Thyroid gland (tissue), 4 donors: ENCODE data around the gene SDR42E1. TPM values are rescaled to one million over a fixed set of nuclear protein-coding genes. Genes with fewer than 3 reads are reported as not detected.
A peak's percentile ranks its signal among the peaks of the same experiment; 100 is the strongest.

Source experiments
- DNase-seq, 2 donors: peaks; one replicate each; pipeline ENCODE4 v3.0.0-alpha.2; 2019
- H3K27ac ChIP-seq, 3 donors: fragments of 200-600 bp; sonication (generic); 1 replicate in 2 of 3; 2 replicates in 1 of 3; pipeline ENCODE4 v1.5.1; 2016 to 2019; ENCODE audit warnings: mild to moderate bottlenecking in 1 of 3, moderate library complexity in 1 of 3
- H3K27me3 ChIP-seq: fragments of 200-600 bp; sonication (generic); one replicate; pipeline ENCODE4 v1.5.1; 2019
- H3K36me3 ChIP-seq, 2 donors: fragments of 200-600 bp; sonication (generic); one replicate each; pipeline ENCODE4 v1.5.1; 2016 to 2019
- H3K4me1 ChIP-seq, 2 donors: fragments of 200-600 bp; sonication (generic); one replicate each; pipeline ENCODE4 v1.5.1; 2017 to 2019
- H3K4me3 ChIP-seq, 3 donors: fragments of 200-600 bp; sonication (generic); replicated peaks in 1 of 3; 1 replicate in 2 of 3; 2 replicates in 1 of 3; pipeline ENCODE4 v1.5.1; 2016; ENCODE audit warnings: mild to moderate bottlenecking in 1 of 3
- H3K9me3 ChIP-seq: fragments of 200-600 bp; sonication (generic); one replicate; pipeline ENCODE4 v1.5.1; 2017
- CTCF ChIP-seq, 6 experiments: fragments of 200-600 bp in 3 of 6; fragments of 450-650 bp in 3 of 6; sonication (generic) in 3 of 6; IDR thresholded peaks; one replicate each; pipeline ENCODE4 v1.5.1; 2016 to 2019; ENCODE audit warnings: antibody characterized with exemption in 6 of 6, mild to moderate bottlenecking in 2 of 6, inconsistent platforms in 1 of 6, moderate library complexity in 1 of 6
- POLR2A ChIP-seq, 2 donors: fragments of 450-650 bp; IDR thresholded peaks; one replicate each; pipeline ENCODE4 v1.6.1; 2017; ENCODE audit warnings: antibody characterized with exemption in 2 of 2, mild to moderate bottlenecking in 2 of 2, moderate library complexity in 1 of 2
- WGBS, 2 donors: methylation state at CpG; one replicate each; pipeline ENCODE4 v1.1.5; 2017; 5-methylcytosine and 5-hydroxymethylcytosine counted together
- intact Hi-C: fragments of 100-400 bp; cut with DNase I; formaldehyde crosslinking; loops from one replicate; pipeline ENCODE4 v1.15.1; 2023
- total RNA-seq, 4 donors: library from RNA; depleted of rRNA; stranded (reverse); fragments of >200 nt; gene quantifications; one replicate each; pipeline ENCODE4 v1.2.3, GENCODE V29; 2016

SDR42E1 gene
- total RNA-seq, 4 donors from 2014 or later = 4.3 to 8.8 (median 8.0) TPM

- H3K36me3 ChIP-seq = no peaks in the 10 kb centered on the region
- no peak for TF ChIP-seq CTCF (IDR thresholded peaks at IDR 0.05)
- TF ChIP-seq POLR2A (IDR thresholded peaks at IDR 0.05) = no peak
- H3K9me3 ChIP-seq = no peaks in the 10 kb centered on the region
- H3K4me3 ChIP-seq = no peak overlapping the region
- intact Hi-C loops = no loop called here
- no peak for DNase-seq
- no peak overlapping the region for H3K27ac ChIP-seq
- no peaks in the 10 kb centered on the region for H3K27me3 ChIP-seq
- peaks cover 0 to 5% of the 10 kb centered on the region in 2 donors for H3K4me1 ChIP-seq
- whole genome bisulfite sequencing, 2 donors = 75 to 77% methylated on average over 1 of the region's 1 CpG
Measured at GRCh38 chr16:82049484-82049883, 38.2 kb upstream of the SDR42E1 start.

- H3K9me3 ChIP-seq = no peaks in the 10 kb centered on the region
- H3K4me1 ChIP-seq = peaks cover 0 to 5% of the 10 kb centered on the region in 2 donors
- WGBS, 2 donors = 94 to 95% methylated on average over 2 of the region's 2 CpGs
- no peaks in the 10 kb centered on the region for H3K27me3 ChIP-seq
- no peak overlapping the region for H3K27ac ChIP-seq
- DNase-seq = no peak
- H3K36me3 ChIP-seq = no peaks in the 10 kb centered on the region
- intact Hi-C loops = no loop called here
- H3K4me3 ChIP-seq = no peak overlapping the region
- no peak for TF ChIP-seq POLR2A (IDR thresholded peaks at IDR 0.05)
- no peak for TF ChIP-seq CTCF (IDR thresholded peaks at IDR 0.05)
Measured at GRCh38 chr16:82047787-82048186, 36.5 kb upstream of the SDR42E1 start.

GRCh38 chr16:82047374-82047773 lies 36.1 kb upstream of the SDR42E1 start:
- Histone ChIP-seq H3K4me3 (no peak overlapping the region), H3K9me3 (no peaks in the 10 kb centered on the region), H3K27me3 (no peaks in the 10 kb centered on the region), H3K4me1 (peaks cover 0 to 5% of the 10 kb centered on the region in 2 donors), H3K36me3 (no peaks in the 10 kb centered on the region), H3K27ac (no peak overlapping the region)
- intact Hi-C loops = no loop called here
- 77 to 80% methylated on average over 2 of the region's 2 CpGs for WGBS, 2 donors
- no peak for TF ChIP-seq POLR2A (IDR thresholded peaks at IDR 0.05)
- DNase-seq = no peak

- TF ChIP-seq CTCF (IDR thresholded peaks at IDR 0.05) (no peak), POLR2A (IDR thresholded peaks at IDR 0.05) (no peak)
- Histone ChIP-seq H3K27ac (no peak overlapping the region), H3K4me3 (no peak overlapping the region), H3K27me3 (no peaks in the 10 kb centered on the region), H3K9me3 (no peaks in the 10 kb centered on the region), H3K4me1 (peaks cover 0 to 5% of the 10 kb centered on the region in 2 donors), H3K36me3 (no peaks in the 10 kb centered on the region)
- intact Hi-C loops = no loop called here
- 57 to 59% methylated on average over 2 of the region's 2 CpGs for WGBS, 2 donors
- peak; percentile 4 to 14 for DNase-seq
Measured at GRCh38 chr16:82046941-82047340, 35.7 kb upstream of the SDR42E1 start.

- Histone ChIP-seq H3K4me1 (peaks cover 0 to 5% of the 10 kb centered on the region in 2 donors), H3K36me3 (no peaks in the 10 kb centered on the region), H3K9me3 (no peaks in the 10 kb centered on the region), H3K27ac (no peak overlapping the region), H3K4me3 (no peak overlapping the region), H3K27me3 (no peaks in the 10 kb centered on the region)
- no peak for DNase-seq
- TF ChIP-seq POLR2A (IDR thresholded peaks at IDR 0.05) = no peak
- no peak for TF ChIP-seq CTCF (IDR thresholded peaks at IDR 0.05)
- 81 to 84% methylated on average over 4 of the region's 4 CpGs for WGBS, 2 donors
- intact Hi-C loops = no loop called here
Measured at GRCh38 chr16:82046541-82046940, 35.3 kb upstream of the SDR42E1 start.

- Histone ChIP-seq H3K36me3 (no peaks in the 10 kb centered on the region), H3K27me3 (no peaks in the 10 kb centered on the region), H3K4me3 (no peak overlapping the region), H3K4me1 (peaks cover 0 to 5% of the 10 kb centered on the region in 2 donors), H3K9me3 (no peaks in the 10 kb centered on the region), H3K27ac (no peak overlapping the region)
- intact Hi-C loops = no loop called here
- no peak for DNase-seq
- 42 to 63% methylated on average over 2 of the region's 2 CpGs for WGBS, 2 donors
- TF ChIP-seq POLR2A (IDR thresholded peaks at IDR 0.05) (no peak), CTCF (IDR thresholded peaks at IDR 0.05) (no peak)
Measured at GRCh38 chr16:82045465-82045864, 34.2 kb upstream of the SDR42E1 start.
